H1 (cell line): ENCODE results near the gene OR51B5. TPM values are rescaled to one million over a fixed set of nuclear protein-coding genes. Genes with fewer than 3 reads are reported as not detected.

Experiments
- EP300 ChIP-seq, 2 experiments: IDR thresholded peaks; 1 replicate in 1 of 2; 2 replicates in 1 of 2; pipeline ENCODE4 v1.6.1; 2011 to 2012; ENCODE audit warnings: low read depth in 2 of 2, low read length in 2 of 2, mild to moderate bottlenecking in 2 of 2, borderline replicate concordance in 1 of 2, inconsistent platforms in 1 of 2, moderate library complexity in 1 of 2
- HDAC2 ChIP-seq, 2 experiments: fragments of 300-600 bp in 1 of 2; sonication (generic) in 1 of 2; IDR thresholded peaks; 2 replicates each; pipeline ENCODE4 v1.6.1; 2011 to 2012; ENCODE audit warnings: low read depth in 2 of 2, low read length in 2 of 2, mild to moderate bottlenecking in 2 of 2, moderate library complexity in 2 of 2, borderline replicate concordance in 1 of 2, inconsistent platforms in 1 of 2
- SIX5 ChIP-seq: IDR thresholded peaks from 2 replicates; pipeline ENCODE4 v1.6.1; 2011; ENCODE audit warnings: mild to moderate bottlenecking, low read depth, low read length
- SP2 ChIP-seq: IDR thresholded peaks from 2 replicates; pipeline ENCODE4 v1.6.1; 2012; ENCODE audit warnings: mild to moderate bottlenecking, low read length, inconsistent platforms
- TAF7 ChIP-seq: optimal IDR thresholded peaks from 2 replicates; pipeline ENCODE3; 2011; ENCODE audit warnings: low read depth, mild to moderate bottlenecking, inconsistent platforms, low read length, moderate library complexity, borderline replicate concordance
- TBP ChIP-seq: IDR thresholded peaks from 2 replicates; pipeline ENCODE4 v1.6.1; 2011; ENCODE audit warnings: low read depth, low read length, improper control_type of control experiment
- polyA plus RNA-seq, 7 experiments: library from polyadenylated mRNA; depleted of rRNA in 3 of 7; stranded (reverse) in 5 of 7; unstranded in 2 of 7; fragments of >200 nt in 5 of 7; fragments of 200-250 nt in 2 of 7; gene quantifications; 1 replicate in 5 of 7; 2 replicates in 1 of 7; 4 replicates in 1 of 7; pipeline versions ENCODE4 v1.2.1 to v1.2.3, GENCODE V29; 2011 to 2013; ENCODE audit warnings: missing spikeins in 2 of 7, mixed read lengths in 2 of 7
- total RNA-seq: library from RNA; stranded (reverse); fragmentation: NEBNext Ultra II Directional; extraction: Animal tissue kit (Norgen Biotek cat#: 25700); gene quantifications from 2 replicates; pipeline ENCODE4 v1.2.1, GENCODE V29; 2021

OR51B5 gene
- total and polyA plus RNA-seq, 2 of the 8 experiments (the other 6 are each of a cell fraction or from before 2014, with no cell fraction given), result not detected

GRCh38 chr11:5348551-5349194, 5.3 kb upstream of the OR51B5 start (continued):
- TF ChIP-seq TBP (no peak), SP2 (no peak), SIX5 (no peak), HDAC2 (IDR thresholded peaks at IDR 0.05; ENCODE audit: borderline replicate concordance in 1 of 2, low read depth in 2 of 2, low read length in 2 of 2) (no peak), TAF7 (no peak), EP300 (IDR thresholded peaks at IDR 0.05; ENCODE audit: borderline replicate concordance in 1 of 2, low read depth in 2 of 2, low read length in 2 of 2) (no peak)
